AG04450 (cell line): ENCODE data around the gene GRK5. TPM values are rescaled to one million over a fixed set of nuclear protein-coding genes. Genes with fewer than 3 reads are reported as not detected.

Source experiments
- CTCF ChIA-PET: fragments of 300-600, 350-600 bp; formaldehyde crosslinking; extraction: SDS; loops from one replicate; lab custom pipeline; 2022; ENCODE audit warnings: antibody characterized with exemption, inconsistent platforms; lab: Charles Lee
- POLR2A ChIA-PET: fragments of 350-600 bp; formaldehyde crosslinking; extraction: SDS; loops from one replicate; lab custom pipeline; 2021; ENCODE audit warnings: antibody characterized with exemption, inconsistent platforms; lab: Yijun Ruan, JAX
- DNase-seq: peaks from one replicate; pipeline ENCODE4 v3.0.0-alpha.2; 2011; ENCODE audit warnings: low read depth, low spot score
- H3K27ac ChIP-seq: one replicate; pipeline ENCODE4 v1.5.1; 2012; ENCODE audit warnings: low read depth, low read length, control low read depth
- H3K27me3 ChIP-seq: one replicate; pipeline ENCODE4 v1.6.0; 2012; ENCODE audit warnings: low read length; ENCODE audit not compliant: control insufficient read depth, insufficient read depth
- H3K4me3 ChIP-seq: 2 replicates; pipeline ENCODE4 v1.5.1; 2011; ENCODE audit warnings: mild to moderate bottlenecking, low read depth, low read length, control low read depth
- H3K9me3 ChIP-seq: 2 replicates; pipeline ENCODE4 v1.5.1; 2012; ENCODE audit warnings: low read length; ENCODE audit not compliant: control insufficient read depth, insufficient read depth
- CTCF ChIP-seq: IDR thresholded peaks from 2 replicates; pipeline ENCODE4 v1.5.1; 2011; ENCODE audit warnings: low read depth, low read length, control low read depth, inconsistent platforms
- polyA plus RNA-seq: library from polyadenylated mRNA; depleted of rRNA; stranded (reverse); fragments of >200 nt; gene quantifications from 2 replicates; pipeline ENCODE4 v1.2.3, GENCODE V29; 2011

Gene GRK5
- polyA plus RNA-seq, 1 experiment = 27.6 TPM

DNA sequence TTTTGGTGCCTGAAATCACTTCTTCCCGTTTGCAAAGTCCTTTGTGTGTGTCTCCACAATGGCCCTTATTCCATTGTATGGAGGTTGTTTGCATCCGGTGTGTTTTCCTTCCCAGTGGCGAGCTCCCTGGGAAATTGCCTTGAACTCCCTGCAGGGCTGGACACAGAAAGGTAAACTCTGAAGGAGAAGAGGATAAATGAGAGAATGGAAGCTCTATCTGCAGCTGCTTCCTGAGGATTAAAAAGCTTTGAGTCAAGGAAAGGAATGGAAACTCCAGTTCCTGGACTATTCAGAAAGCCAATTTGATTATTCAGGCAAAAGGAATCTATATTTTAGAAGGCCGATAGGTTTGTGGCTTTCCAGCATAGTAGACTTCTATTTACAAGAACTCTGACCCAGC is 4.4 kb upstream of the GRK5 start:
- Histone ChIP-seq H3K4me3 (no peak overlapping the region), H3K27ac (peak overlapping the region; percentile 57), H3K27me3 (no peaks in the 10 kb centered on the region), H3K9me3 (no peaks in the 10 kb centered on the region; the same call in 1 of the 2 replicates)
- no peak for DNase-seq
- ChIA-PET CTCF (interaction anchor here (0.7 to 1.9 kb wide), 7 partner anchors 187 to 340 kb away, joined by 3 to 10 read pairs (median 4); partner anchors contain the start of gene RGS10), POLR2A (interaction anchor here (0.8 to 1.2 kb wide), 3 partner anchors 13 to 340 kb away, joined by 3 read pairs; partner anchors contain the start of gene RGS10)
- TF ChIP-seq CTCF = no peak

DNA sequence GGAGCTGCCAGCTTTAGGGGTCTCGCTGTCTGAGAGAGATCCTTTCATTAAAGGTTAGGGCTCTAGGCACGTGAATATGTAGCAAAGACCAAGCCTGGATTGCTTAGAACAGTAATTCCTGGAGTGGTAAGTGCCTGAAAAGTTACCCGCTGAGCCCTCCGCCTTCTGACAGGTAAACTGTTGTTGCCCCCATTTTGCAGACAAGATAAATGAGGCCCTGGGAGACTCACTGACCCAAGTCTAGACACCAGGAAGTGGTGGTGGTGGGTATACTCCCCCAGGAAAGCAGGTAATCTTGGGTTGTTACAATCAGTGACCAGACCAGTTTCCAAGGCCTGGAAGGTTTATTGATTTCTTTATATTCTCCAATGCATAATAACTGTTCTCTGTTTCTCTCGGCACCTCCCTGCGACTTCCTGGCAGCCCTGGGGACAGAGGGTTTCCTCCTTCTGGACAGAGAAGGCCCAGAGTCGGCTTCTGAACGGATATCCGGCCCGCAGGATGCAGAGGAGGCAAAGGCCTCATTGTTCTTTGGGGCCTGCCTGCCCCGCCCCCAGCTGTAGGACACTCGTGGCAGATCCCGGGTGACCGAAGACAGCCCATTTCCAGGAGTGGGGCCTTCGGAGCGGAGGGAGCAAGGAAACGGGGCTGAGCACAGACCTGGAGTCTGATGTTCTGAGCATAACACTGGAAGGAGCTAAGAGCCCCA is 1.3 kb upstream of the GRK5 start:
- ChIA-PET CTCF (interaction anchor here (0.5 to 2.1 kb wide), 19 partner anchors 9 to 652 kb away, joined by 3 to 14 read pairs (median 3); no protein-coding TSS in a partner anchor), POLR2A (interaction anchor here (0.5 to 1.4 kb wide), 7 partner anchors 12 to 288 kb away, joined by 3 to 9 read pairs (median 3); no protein-coding TSS in a partner anchor)
- H3K27me3 ChIP-seq = no peaks in the 10 kb centered on the region
- H3K4me3 ChIP-seq = peak overlapping the region; percentile 62
- TF ChIP-seq CTCF = no peak
- DNase-seq = no peak
- peak overlapping the region; percentile 47 for H3K27ac ChIP-seq
- no peaks in the 10 kb centered on the region; the same call in 1 of the 2 replicates for H3K9me3 ChIP-seq

- peak; percentile 50 for TF ChIP-seq CTCF
- ChIA-PET CTCF (interaction anchor here (0.5 to 2.1 kb wide), 23 partner anchors 9 to 652 kb away, joined by 3 to 14 read pairs (median 3); partner anchors contain the start of gene RGS10), POLR2A (interaction anchor here (0.5 to 1.5 kb wide), 20 partner anchors 9 to 336 kb away, joined by 3 to 10 read pairs (median 4); no protein-coding TSS in a partner anchor)
- H3K27me3 ChIP-seq = no peaks in the 10 kb centered on the region
- H3K27ac ChIP-seq = peak overlapping the region; percentile 47
- no peak for DNase-seq
- H3K9me3 ChIP-seq = no peaks in the 10 kb centered on the region; the same call in 1 of the 2 replicates
- H3K4me3 ChIP-seq = peak overlapping the region; percentile 62
Measured at GRCh38 chr10:119206603-119207365, 587 bp upstream of the GRK5 start.

GRCh38 chr10:119207713-119208552 is 562 bp downstream of the GRK5 start:
- POLR2A ChIA-PET = interaction anchor here (1.0 to 2.3 kb wide), 10 partner anchors 10 to 282 kb away, joined by 3 to 16 read pairs (median 6); no protein-coding TSS in a partner anchor
- no peak for DNase-seq
- Histone ChIP-seq H3K27ac (peak overlapping the region; percentile 21), H3K4me3 (peak overlapping the region; percentile 85), H3K9me3 (no peaks in the 10 kb centered on the region; the same call in 1 of the 2 replicates), H3K27me3 (no peaks in the 10 kb centered on the region)
- CTCF ChIA-PET = interaction anchor here (0.7 to 2.6 kb wide), 11 partner anchors 10 to 334 kb away, joined by 3 to 26 read pairs (median 4); partner anchors contain the start of gene RGS10
- no peak for TF ChIP-seq CTCF
